ENCODE data around the gene COG4. TPM values are rescaled to one million over a fixed set of nuclear protein-coding genes. Genes with fewer than 3 reads are reported as not detected.
A peak's percentile ranks its signal among the peaks of the same experiment; 100 is the strongest.

Gene COG4
- total RNA-seq, 4 donors from 2014 or later, result 71.3 to 99.0 (median 75.8) TPM

DNA sequence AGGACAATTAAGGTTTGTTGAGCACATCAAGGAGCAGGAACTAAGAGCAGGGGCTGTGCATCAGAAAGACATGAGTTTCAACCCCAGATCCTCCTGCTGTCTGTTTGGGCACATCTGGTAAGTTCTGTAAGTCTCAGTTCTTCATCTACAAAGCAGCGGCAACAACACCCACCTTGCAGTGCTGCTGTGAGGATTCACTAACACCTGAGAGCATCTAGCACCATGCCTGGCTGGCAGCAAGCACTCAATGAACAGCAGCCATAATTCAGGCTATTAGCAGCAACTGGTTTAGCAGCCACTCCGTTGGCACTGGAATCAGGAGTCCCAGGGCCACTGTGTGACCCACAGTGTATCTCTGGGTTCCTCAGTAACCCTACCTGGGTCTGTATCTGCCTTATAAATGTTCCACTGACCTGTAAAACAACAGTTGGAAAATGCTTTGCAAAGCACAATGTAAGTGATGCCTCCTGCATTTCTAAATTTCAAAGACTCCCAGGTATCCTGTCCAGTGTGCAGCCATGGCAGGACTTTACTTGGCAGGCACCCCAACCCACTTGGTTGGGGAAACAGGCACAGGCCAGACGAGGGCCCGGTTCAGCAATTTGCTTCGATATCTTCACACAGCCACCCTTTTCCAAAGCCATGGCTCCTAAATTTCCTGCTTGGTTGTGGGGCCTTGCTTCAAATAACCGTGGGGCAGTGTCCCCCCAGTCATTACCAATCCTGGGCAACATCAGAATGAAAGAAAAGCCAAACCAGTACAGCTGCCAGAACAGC lies 88.7 kb downstream of the COG4 start:
- TF ChIP-seq POLR2A (IDR thresholded peaks at IDR 0.05), result no peak
- TF ChIP-seq, protein P1, sequence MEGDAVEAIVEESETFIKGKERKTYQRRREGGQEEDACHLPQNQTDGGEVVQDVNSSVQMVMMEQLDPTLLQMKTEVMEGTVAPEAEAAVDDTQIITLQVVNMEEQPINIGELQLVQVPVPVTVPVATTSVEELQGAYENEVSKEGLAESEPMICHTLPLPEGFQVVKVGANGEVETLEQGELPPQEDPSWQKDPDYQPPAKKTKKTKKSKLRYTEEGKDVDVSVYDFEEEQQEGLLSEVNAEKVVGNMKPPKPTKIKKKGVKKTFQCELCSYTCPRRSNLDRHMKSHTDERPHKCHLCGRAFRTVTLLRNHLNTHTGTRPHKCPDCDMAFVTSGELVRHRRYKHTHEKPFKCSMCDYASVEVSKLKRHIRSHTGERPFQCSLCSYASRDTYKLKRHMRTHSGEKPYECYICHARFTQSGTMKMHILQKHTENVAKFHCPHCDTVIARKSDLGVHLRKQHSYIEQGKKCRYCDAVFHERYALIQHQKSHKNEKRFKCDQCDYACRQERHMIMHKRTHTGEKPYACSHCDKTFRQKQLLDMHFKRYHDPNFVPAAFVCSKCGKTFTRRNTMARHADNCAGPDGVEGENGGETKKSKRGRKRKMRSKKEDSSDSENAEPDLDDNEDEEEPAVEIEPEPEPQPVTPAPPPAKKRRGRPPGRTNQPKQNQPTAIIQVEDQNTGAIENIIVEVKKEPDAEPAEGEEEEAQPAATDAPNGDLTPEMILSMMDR (IDR thresholded peaks at IDR 0.05), result no peak
- DNase-seq, result no peak
- Histone ChIP-seq H3K36me3 (no peaks in the 10 kb centered on the region), H3K9me3 (no peaks in the 10 kb centered on the region), H3K4me3 (no peak overlapping the region), H3K27me3 (no peaks in the 10 kb centered on the region), H3K27ac (no peak overlapping the region), H3K4me1 (peaks cover 3 to 70% (median 44%) of the 10 kb centered on the region in 4 donors)

DNA sequence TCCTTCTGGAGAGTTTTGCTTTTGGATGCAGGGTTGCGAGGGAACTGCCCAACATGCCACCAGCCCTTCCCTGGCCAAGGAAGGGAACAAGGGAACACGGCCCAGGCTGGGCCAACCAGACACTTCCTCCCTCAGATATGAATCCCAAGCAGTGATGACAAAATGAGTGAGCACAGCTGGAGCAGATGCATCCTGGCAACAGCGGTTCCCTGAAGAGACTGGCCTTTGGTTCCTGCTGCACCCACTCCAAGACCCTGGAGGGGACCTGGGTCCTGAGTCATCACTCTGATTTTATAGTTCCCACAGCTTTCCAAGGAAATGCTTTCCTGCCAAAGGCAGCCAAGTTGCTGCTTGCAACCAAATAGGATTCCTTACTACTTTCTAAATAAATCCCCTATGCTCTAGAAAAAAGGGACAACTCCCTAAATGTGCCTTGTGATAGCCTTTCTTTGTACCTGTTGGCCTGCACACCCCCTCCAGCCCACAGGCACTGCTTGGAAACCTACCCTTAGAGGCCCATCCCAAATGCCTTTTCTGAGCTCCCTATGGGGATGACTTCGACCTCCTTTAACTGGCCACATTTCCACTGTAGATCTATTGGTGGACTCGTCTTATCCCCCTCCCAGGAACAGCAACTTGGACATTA lies 89.8 kb downstream of the COG4 start:
- no peak for DNase-seq
- H3K4me1 ChIP-seq, result peaks cover 9 to 77% (median 52%) of the 10 kb centered on the region in 4 donors
- H3K27ac ChIP-seq, result peak overlapping the region in 3 of 4 donors; percentile 47 to 77 (median 58)
- TF ChIP-seq POLR2A (IDR thresholded peaks at IDR 0.05), result no peak
- H3K36me3 ChIP-seq, result no peaks in the 10 kb centered on the region
- H3K27me3 ChIP-seq, result no peaks in the 10 kb centered on the region
- H3K4me3 ChIP-seq, result no peak overlapping the region
- H3K9me3 ChIP-seq, result no peaks in the 10 kb centered on the region

DNA sequence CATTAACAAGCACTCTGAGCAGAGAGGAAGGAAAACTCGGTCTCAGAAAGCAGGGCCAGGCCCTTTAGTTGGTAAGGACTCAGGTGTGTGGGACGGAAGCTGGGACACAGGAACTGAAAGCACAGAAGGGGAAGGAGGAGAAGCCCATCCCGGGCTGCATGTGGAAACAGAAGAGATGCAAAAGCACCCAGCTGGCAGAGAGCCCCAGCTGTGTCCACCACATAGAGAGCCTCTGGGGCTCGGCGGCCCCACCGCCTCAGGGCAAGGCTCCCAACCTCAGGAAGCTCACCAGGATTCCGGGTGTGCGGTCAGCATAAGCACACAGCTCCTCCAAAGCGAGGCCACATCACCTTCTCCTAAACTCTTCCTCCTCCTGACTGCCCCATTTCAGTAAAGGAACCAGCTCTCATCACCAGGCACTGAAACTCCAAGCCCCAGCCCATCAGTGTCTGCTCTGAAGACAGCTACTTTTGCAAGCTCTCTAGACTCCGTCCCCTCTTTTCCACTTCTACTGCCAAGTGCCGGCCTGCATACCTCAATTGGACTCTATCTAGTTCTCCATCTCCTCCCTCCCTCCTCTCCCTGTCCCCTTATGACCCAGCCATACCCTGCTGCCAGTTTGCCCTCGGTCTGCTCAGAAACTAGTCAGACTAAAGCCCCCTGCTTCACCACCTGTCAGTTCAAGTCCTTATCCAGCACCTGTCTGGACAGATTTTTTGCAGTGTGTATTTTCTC lies 90.5 kb downstream of the COG4 start:
- TF ChIP-seq, protein P1 (IDR thresholded peaks at IDR 0.05), result no peak
- no peak for TF ChIP-seq POLR2A (IDR thresholded peaks at IDR 0.05)
- peaks cover 13 to 83% (median 57%) of the 10 kb centered on the region in 4 donors for H3K4me1 ChIP-seq
- H3K9me3 ChIP-seq, result no peaks in the 10 kb centered on the region
- peak in 2 of 3 donors; percentile 69 to 70 for DNase-seq
- H3K4me3 ChIP-seq, result no peak overlapping the region
- peak overlapping the region in 3 of 4 donors; percentile 47 to 77 (median 58) for H3K27ac ChIP-seq
- no peaks in the 10 kb centered on the region for H3K27me3 ChIP-seq
- no peaks in the 10 kb centered on the region for H3K36me3 ChIP-seq

DNA sequence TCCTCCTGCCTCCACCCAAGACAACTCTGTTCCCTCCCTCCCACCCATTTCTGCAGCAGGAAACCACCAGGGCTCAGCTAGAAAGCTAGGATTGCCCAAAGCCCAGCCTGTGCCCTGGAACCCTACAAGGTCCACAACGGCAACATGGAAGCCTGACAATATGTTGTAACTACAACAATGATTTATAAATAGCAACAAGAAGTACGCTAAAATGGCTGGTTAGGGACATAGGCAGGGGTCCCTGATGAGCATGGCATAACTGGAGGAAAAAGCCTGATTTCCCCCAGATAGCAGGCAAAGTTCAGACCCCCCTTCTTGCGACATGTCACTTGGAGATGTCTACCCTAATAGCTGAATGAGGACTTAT lies 91.0 kb downstream of the COG4 start:
- H3K4me1 ChIP-seq, result peaks cover 13 to 83% (median 58%) of the 10 kb centered on the region in 4 donors
- H3K9me3 ChIP-seq, result no peaks in the 10 kb centered on the region
- DNase-seq, result no peak
- no peaks in the 10 kb centered on the region for H3K27me3 ChIP-seq
- H3K36me3 ChIP-seq, result no peaks in the 10 kb centered on the region
- no peak overlapping the region for H3K4me3 ChIP-seq
- H3K27ac ChIP-seq, result peak overlapping the region in 3 of 4 donors; percentile 32 to 77 (median 47)
- TF ChIP-seq, protein P1 (IDR thresholded peaks at IDR 0.05), result no peak
- no peak for TF ChIP-seq POLR2A (IDR thresholded peaks at IDR 0.05)

DNA sequence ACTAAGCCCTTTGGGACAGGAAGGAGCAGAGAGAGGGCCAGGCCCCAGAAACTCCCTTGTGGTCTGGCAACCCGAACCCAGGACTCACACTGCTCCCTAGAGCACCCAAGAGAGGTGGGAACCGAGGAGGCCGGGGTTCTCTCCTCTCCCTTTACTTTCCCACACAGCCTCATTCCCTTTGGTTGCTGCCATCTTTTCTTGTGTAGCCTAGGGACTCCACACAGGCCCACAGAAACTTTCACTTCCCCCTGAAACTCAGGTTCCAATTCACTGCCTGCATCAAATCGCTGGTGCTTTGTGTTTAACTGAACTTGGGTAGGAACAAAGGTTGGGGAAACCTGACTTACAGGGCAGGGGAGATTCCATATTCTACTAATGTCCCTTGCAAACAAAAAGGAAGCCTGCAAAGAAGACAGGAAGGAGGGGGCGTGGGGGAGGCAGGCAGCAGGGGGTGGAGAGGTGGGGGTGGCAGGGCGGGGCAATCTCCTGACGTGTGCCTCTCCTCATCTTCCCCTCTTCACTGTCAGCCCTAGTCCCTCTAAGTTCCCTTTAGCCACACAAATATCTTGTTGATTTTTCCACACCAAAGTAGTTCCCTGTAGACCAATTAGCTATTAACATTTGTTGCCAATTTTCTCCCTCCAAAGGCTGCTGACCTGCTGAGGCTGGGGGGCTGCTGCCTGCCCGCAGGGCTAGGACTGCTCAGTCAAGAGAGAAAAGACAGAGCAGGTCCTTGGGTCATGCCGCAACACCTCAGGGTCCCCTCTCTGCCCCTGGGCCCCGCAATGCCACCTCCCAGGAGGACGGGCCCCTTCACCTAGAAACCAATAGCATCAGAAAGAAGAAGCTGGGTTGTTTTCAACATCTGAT lies 92.5 kb downstream of the COG4 start:
- Histone ChIP-seq H3K4me1 (peaks cover 13 to 79% (median 52%) of the 10 kb centered on the region in 4 donors), H3K36me3 (no peaks in the 10 kb centered on the region), H3K27me3 (no peaks in the 10 kb centered on the region), H3K4me3 (no peak overlapping the region), H3K27ac (peak overlapping the region; percentile 61 to 77 (median 71)), H3K9me3 (no peaks in the 10 kb centered on the region)
- DNase-seq, result peak in 2 of 3 donors; percentile 77 to 81
- no peak for TF ChIP-seq POLR2A (IDR thresholded peaks at IDR 0.05)
- TF ChIP-seq, protein P1 (IDR thresholded peaks at IDR 0.05), result no peak

Small RNA genes within 50 kb of the gene (small RNA-seq; reads per million reads assigned to genes)
- 0 to 0.06 reads per million in 2 donors for gene RNU6-23P
- 0 reads per million in 2 donors for gene RPS27P26
- 199 to 277 reads per million in 2 donors for gene SNORD111
- gene SNORD111B, result 156 to 292 reads per million in 2 donors

Other genes with a start within 250 kb of the COG4 start
- gene AARS1, start 234.0 kb downstream of the COG4 start, total RNA-seq, result 100 to 1,000 TPM in 1 of 4 donors, 10 to 100 TPM in 3; 30.3 to 102 (median 59.1) TPM
- 10 to 100 TPM; 26.2 to 53.4 (median 42.1) TPM for gene DDX19B, start 224.4 kb downstream of the COG4 start, total RNA-seq
- gene DDX19A, start 176.7 kb downstream of the COG4 start, total RNA-seq, result 10 to 100 TPM; 24.2 to 54.5 (median 30.6) TPM
- 10 to 100 TPM; 13.0 to 27.5 (median 19.6) TPM for gene ST3GAL2, start 84.5 kb downstream of the COG4 start, total RNA-seq
- 100 to 1,000 TPM in 1 of 4 donors, 10 to 100 TPM in 3; 32.2 to 127 (median 52.9) TPM for gene FCSK, start 69.0 kb downstream of the COG4 start, total RNA-seq
- 100 to 1,000 TPM in 1 of 4 donors, 10 to 100 TPM in 3; 48.5 to 119 (median 94.9) TPM for gene SF3B3, start 262 bp upstream of the COG4 start, total RNA-seq
- gene IL34, start 123.0 kb upstream of the COG4 start, total RNA-seq, result 10 to 100 TPM in 1 of 4 donors, 1 to 10 TPM in 3; 1.6 to 23.1 (median 2.6) TPM
- gene MTSS2, start 162.5 kb upstream of the COG4 start, total RNA-seq, result 100 to 1,000 TPM in 1 of 4 donors, 10 to 100 TPM in 3; 12.1 to 115 (median 30.4) TPM

All from Peyer's patch (tissue), 4 donors.